SH-SY5Y (cell line): ENCODE data around the gene STK17B.

ENCODE experiments used
- GATA2 ChIP-seq: IDR thresholded peaks from 2 replicates; pipeline ENCODE4 v1.6.1; 2011; ENCODE audit warnings: mild to moderate bottlenecking, low read depth, low read length
- GATA3 ChIP-seq: IDR thresholded peaks from 2 replicates; pipeline ENCODE4 v1.6.1; 2011; ENCODE audit warnings: low read depth, mild to moderate bottlenecking, low read length, moderate library complexity

DNA sequence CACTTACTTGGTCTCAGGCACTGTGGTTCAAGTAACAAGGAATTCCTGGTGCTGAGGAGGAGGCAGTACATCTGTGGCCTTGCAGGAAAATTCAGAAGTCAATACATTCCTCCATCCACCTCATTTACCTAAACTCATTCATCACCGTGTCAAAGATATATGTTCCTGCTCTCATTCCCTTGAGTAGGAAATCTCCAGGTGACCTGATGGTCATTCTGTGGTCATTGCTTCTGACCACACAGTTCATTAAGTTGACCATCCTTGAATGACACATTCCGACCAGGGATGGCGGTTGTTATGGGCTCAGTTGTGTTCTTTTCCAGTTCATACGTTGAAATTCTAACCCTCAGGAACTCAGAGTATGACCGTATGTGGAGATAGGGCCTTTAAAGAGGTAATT, 2.1 kb upstream of the STK17B start:
- TF ChIP-seq GATA3 (no peak), GATA2 (no peak)
